Neuronal stem cell (in vitro differentiated cells): Measurements from ENCODE around the gene MS4A12.
"Not testable (repeated sequence)": the region's sequence is repeated elsewhere in the genome, so short reads cannot be mapped to it uniquely, and the experiment has no call there.

Experiments used
- DNase-seq: peaks from one replicate; pipeline ENCODE4 v3.0.0-alpha.2; 2013; ENCODE audit warnings: low spot score
- H2AFZ ChIP-seq: one replicate; pipeline ENCODE4 v1.6.1; 2013; ENCODE audit warnings: mild to moderate bottlenecking, low read length, inconsistent platforms
- H2AK5ac ChIP-seq: 2 replicates; pipeline ENCODE4 v1.6.1; 2013; ENCODE audit warnings: low read depth, mild to moderate bottlenecking, inconsistent platforms, low read length, moderate library complexity, mixed read lengths
- H2BK120ac ChIP-seq: 2 replicates; pipeline ENCODE4 v1.6.1; 2013; ENCODE audit warnings: low read depth, mild to moderate bottlenecking, inconsistent platforms, low read length, moderate library complexity, mixed read lengths
- H2BK12ac ChIP-seq: one replicate; pipeline ENCODE4 v1.6.1; 2013; ENCODE audit warnings: low read length, inconsistent platforms
- H2BK15ac ChIP-seq: 2 replicates; pipeline ENCODE4 v1.6.1; 2013; ENCODE audit warnings: mild to moderate bottlenecking, low read length, inconsistent platforms, mixed read lengths
- H2BK5ac ChIP-seq: one replicate; pipeline ENCODE4 v1.6.1; 2013; ENCODE audit warnings: inconsistent platforms, mild to moderate bottlenecking, low read length, moderate library complexity
- H3K14ac ChIP-seq: one replicate; pipeline ENCODE4 v1.6.1; 2013; ENCODE audit warnings: low read length, inconsistent platforms
- H3K18ac ChIP-seq: 2 replicates; pipeline ENCODE4 v1.6.1; 2013; ENCODE audit warnings: low read length, inconsistent platforms
- H3K23ac ChIP-seq: 2 replicates; pipeline ENCODE4 v1.6.1; 2013; ENCODE audit warnings: low read depth, mild to moderate bottlenecking, mixed read lengths, low read length, inconsistent platforms; ENCODE audit not compliant: poor library complexity
- H3K27ac ChIP-seq: replicated peaks from 3 replicates; pipeline ENCODE4 v1.5.1; 2013; ENCODE audit warnings: low read length, inconsistent platforms
- H3K27me3 ChIP-seq, 3 experiments: 2 replicates each; pipeline ENCODE4 v1.6.1; 2013; ENCODE audit warnings: low read length in 3 of 3, mild to moderate bottlenecking in 2 of 3, inconsistent platforms in 1 of 3, low read depth in 1 of 3, mixed read lengths in 1 of 3, moderate library complexity in 1 of 3; ENCODE audit not compliant: control insufficient read depth in 3 of 3, insufficient read depth in 3 of 3
- H3K36me3 ChIP-seq, 2 donors: replicated peaks in 1 of 2; 2 replicates each; pipeline ENCODE4 v1.6.1; 2013; ENCODE audit warnings: low read length in 2 of 2; ENCODE audit not compliant: control insufficient read depth in 2 of 2, insufficient read depth in 2 of 2
- H3K4ac ChIP-seq: 2 replicates; pipeline ENCODE4 v1.6.1; 2013; ENCODE audit warnings: inconsistent platforms, mild to moderate bottlenecking, low read length, moderate library complexity
- H3K4me1 ChIP-seq, 2 donors: 1 replicate in 1 of 2; 2 replicates in 1 of 2; pipeline ENCODE4 v1.6.1; 2013; ENCODE audit warnings: low read length in 2 of 2, low read depth in 1 of 2; ENCODE audit not compliant: control insufficient read depth in 2 of 2, insufficient read depth in 1 of 2
- H3K4me2 ChIP-seq: one replicate; pipeline ENCODE4 v1.6.1; 2013; ENCODE audit warnings: mild to moderate bottlenecking, low read length, inconsistent platforms; ENCODE audit not compliant: insufficient read depth, poor library complexity, severe bottlenecking
- H3K4me3 ChIP-seq, 2 donors: 2 replicates each; pipeline ENCODE4 v1.5.1; 2013; ENCODE audit warnings: low read length in 2 of 2, mild to moderate bottlenecking in 2 of 2, inconsistent platforms in 1 of 2, moderate library complexity in 1 of 2
- H3K79me1 ChIP-seq: one replicate; pipeline ENCODE4 v1.6.1; 2013; ENCODE audit warnings: low read depth, mild to moderate bottlenecking, inconsistent platforms, low read length, moderate library complexity
- H3K9ac ChIP-seq: one replicate; pipeline ENCODE4 v1.6.1; 2013; ENCODE audit warnings: mild to moderate bottlenecking, low read depth, low read length, inconsistent platforms; ENCODE audit not compliant: poor library complexity
- H3K9me3 ChIP-seq, 2 donors: replicated peaks in 1 of 2; 2 replicates each; pipeline versions ENCODE3 to v1.6.1; 2013; ENCODE audit warnings: low read length in 2 of 2, mild to moderate bottlenecking in 2 of 2, inconsistent platforms in 1 of 2, low read depth in 1 of 2, mixed read lengths in 1 of 2, moderate library complexity in 1 of 2; ENCODE audit not compliant: control insufficient read depth in 2 of 2, insufficient read depth in 1 of 2
- H4K8ac ChIP-seq: one replicate; pipeline ENCODE4 v1.6.1; 2013; ENCODE audit warnings: low read depth, mild to moderate bottlenecking, inconsistent platforms, low read length, moderate library complexity
- H4K91ac ChIP-seq: one replicate; pipeline ENCODE4 v1.6.1; 2013; ENCODE audit warnings: low read length, low read depth, mild to moderate bottlenecking, inconsistent platforms; ENCODE audit not compliant: poor library complexity
- WGBS, 2 donors: extraction: QIAGEN DNeasy Blood & Tissue Kit; methylation state at CpG; one replicate each; pipeline ENCODE4 v1.1.7; 2013; ENCODE audit warnings: missing lambda C conversion rate in 2 of 2, mixed read lengths in 1 of 2; ENCODE audit not compliant: insufficient read length in 2 of 2, insufficient replicate concordance in 1 of 2; ENCODE audit errors: extremely low coverage in 2 of 2; 5-methylcytosine and 5-hydroxymethylcytosine counted together

MS4A12 gene

DNA sequence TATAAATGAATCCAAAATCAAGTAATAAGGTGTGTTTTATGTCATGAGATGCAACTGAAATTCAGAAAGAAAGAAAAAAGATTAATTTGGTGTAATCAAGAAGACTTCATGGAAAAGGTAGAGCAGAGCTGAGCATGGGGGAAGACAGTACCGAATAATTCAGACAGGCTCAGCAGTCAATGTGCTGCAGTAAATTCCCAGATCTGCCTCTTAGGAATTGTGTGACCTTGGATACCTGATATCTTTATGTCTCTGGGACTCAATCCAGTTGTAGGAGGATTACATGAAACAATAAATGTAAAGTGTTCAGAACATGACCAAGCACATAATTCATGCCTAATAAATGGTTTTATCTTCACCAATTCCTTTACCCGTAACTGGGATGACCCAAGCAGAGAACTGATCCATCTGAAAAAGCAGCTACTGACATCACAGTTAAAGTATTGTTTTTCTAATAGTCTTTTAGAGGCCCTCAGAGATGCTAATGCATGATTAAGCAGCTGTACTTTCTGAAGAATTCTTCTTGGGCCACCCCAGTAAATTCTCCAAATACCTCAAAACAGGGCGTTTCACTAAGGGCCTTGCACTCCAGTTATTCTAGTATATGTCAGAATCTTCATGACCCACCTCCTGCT lies 7.8 kb downstream of the MS4A12 start:
- no peak overlapping the region for H3K18ac ChIP-seq
- H4K8ac ChIP-seq = no peak overlapping the region
- no peak overlapping the region for H3K9ac ChIP-seq
- no peak overlapping the region for H3K27ac ChIP-seq
- WGBS, 2 donors = no CpG with 5 or more reads among the region's 3 CpGs
- no peak overlapping the region for H3K4me3 ChIP-seq
- H3K4ac ChIP-seq = no peak overlapping the region
- no peak overlapping the region for H3K23ac ChIP-seq
- H3K9me3 ChIP-seq = no peaks in the 10 kb centered on the region
- no peaks in the 10 kb centered on the region for H3K4me1 ChIP-seq
- no peak overlapping the region for H2BK12ac ChIP-seq
- H3K36me3 ChIP-seq = no peaks in the 10 kb centered on the region
- H2BK5ac ChIP-seq = no peak overlapping the region
- no peaks in the 10 kb centered on the region for H3K27me3 ChIP-seq
- H4K91ac ChIP-seq = no peak overlapping the region
- no peak overlapping the region for H3K4me2 ChIP-seq
- H3K14ac ChIP-seq = no peak overlapping the region
- H3K79me1 ChIP-seq = no peaks in the 10 kb centered on the region
- no peak overlapping the region for H2BK120ac ChIP-seq
- no peak overlapping the region for H2BK15ac ChIP-seq
- no peak for DNase-seq
- H2AFZ ChIP-seq = no peak overlapping the region
- H2AK5ac ChIP-seq = no peak overlapping the region

DNA sequence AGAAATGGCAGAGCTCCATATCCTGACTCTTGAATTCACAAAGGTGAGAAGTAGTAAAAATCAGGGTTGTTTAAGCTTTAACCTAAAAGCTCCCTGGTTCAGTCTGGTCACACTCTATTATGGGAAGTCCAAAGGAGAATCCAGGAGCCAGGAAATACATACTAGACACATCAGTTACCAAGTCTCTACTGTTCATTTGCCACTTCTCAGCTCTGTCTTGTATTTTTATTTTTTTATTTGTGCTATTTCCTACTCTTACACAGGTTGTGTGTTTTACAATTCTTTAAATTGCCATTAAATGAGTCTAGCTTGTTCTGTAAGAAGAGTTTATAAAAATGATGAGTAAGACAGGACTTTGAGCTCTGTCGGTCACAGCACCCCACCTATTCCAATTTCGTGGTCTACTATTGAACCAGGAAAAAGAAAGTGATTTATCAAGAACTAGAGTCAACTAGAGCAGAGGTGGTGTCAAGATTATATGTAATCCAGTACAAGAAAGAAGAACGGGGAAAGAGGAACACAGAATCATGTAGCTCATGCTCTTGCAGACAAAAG lies 9.7 kb downstream of the MS4A12 start:
- Histone ChIP-seq H3K4me3 (no peak overlapping the region), H3K9ac (no peak overlapping the region), H3K14ac (no peak overlapping the region), H2BK12ac (no peak overlapping the region), H3K27ac (no peak overlapping the region), H3K79me1 (no peaks in the 10 kb centered on the region), H3K4me1 (no peaks in the 10 kb centered on the region), H4K8ac (no peak overlapping the region), H3K9me3 (no peaks in the 10 kb centered on the region), H3K4ac (no peak overlapping the region), H2BK120ac (no peak overlapping the region), H3K18ac (no peak overlapping the region), H4K91ac (no peak overlapping the region), H2AFZ (no peak overlapping the region), H2BK15ac (no peak overlapping the region), H3K27me3 (no peaks in the 10 kb centered on the region), H2BK5ac (no peak overlapping the region), H2AK5ac (no peak overlapping the region), H3K4me2 (no peak overlapping the region), H3K36me3 (no peaks in the 10 kb centered on the region), H3K23ac (no peak overlapping the region)
- WGBS, 2 donors = no CpG with 5 or more reads among the region's 3 CpGs
- no peak for DNase-seq

DNA sequence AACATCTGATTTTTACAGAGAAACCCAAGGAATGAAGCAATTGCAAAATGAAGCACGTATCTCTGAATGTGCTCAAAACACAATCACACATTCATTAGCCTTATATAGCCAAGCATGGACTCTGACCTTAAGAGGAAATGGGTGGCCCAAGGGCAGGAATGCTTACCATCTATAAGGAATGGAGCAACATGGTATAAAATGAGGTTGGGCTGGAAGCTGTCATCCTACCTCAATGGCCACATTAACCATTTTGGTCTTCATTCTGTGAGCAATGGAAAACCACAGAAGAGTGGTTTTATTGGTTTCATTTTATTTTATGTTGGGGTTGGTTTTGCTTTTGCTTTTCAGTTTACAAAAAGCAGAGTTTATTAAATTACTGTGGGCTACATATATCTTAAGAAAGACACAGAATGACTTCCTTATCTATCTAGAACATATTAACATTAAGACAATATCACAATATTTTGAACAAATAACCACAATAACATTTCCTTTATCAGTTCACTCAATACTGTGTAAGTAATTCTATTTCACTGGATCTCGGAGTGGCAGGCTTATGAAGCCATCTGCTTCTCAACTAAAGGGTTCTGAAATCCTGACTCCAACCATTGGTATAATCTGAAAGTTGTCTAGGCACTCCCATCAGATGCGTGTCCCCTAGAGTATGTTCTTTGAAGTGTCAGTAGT lies 11.8 kb downstream of the MS4A12 start:
- H3K4me2 ChIP-seq = no peak overlapping the region
- H4K8ac ChIP-seq = no peak overlapping the region
- H4K91ac ChIP-seq = no peak overlapping the region
- no peak overlapping the region for H3K27ac ChIP-seq
- no peaks in the 10 kb centered on the region for H3K27me3 ChIP-seq
- no peak overlapping the region for H2AK5ac ChIP-seq
- no peak overlapping the region for H2BK120ac ChIP-seq
- no peak overlapping the region for H3K14ac ChIP-seq
- H2BK5ac ChIP-seq = no peak overlapping the region
- no peak overlapping the region for H3K4me3 ChIP-seq
- no peak overlapping the region for H3K23ac ChIP-seq
- H2BK15ac ChIP-seq = no peak overlapping the region
- H3K9ac ChIP-seq = no peak overlapping the region
- no peaks in the 10 kb centered on the region for H3K36me3 ChIP-seq
- H3K4me1 ChIP-seq = no peaks in the 10 kb centered on the region
- H3K18ac ChIP-seq = no peak overlapping the region
- no CpG with 5 or more reads among the region's 3 CpGs for whole genome bisulfite sequencing, 2 donors
- H2BK12ac ChIP-seq = no peak overlapping the region
- no peak overlapping the region for H3K4ac ChIP-seq
- H3K79me1 ChIP-seq = no peaks in the 10 kb centered on the region
- no peak overlapping the region for H2AFZ ChIP-seq
- H3K9me3 ChIP-seq = no peaks in the 10 kb centered on the region
- no peak for DNase-seq

DNA sequence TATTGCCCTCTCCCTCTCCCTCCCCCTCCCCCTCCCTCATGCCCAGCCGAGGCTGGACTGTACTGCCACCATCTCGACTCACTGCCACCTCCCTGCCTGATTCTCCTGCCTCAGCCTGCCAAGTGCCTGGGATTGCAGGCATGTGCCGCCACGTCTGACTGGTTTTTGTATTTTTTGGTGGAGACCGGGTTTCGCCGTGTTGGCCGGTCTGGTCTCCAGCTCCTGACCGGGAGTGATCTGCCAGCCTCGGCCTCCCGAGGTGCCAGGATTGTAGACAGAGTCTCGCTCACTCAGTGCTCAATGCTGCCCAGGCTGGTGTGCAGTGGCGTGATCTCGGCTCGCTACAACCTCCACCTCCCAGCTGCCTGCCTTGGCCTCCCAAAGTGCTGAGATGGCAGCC lies 17.0 kb downstream of the MS4A12 start:
- not testable (repeated sequence) for H3K4me3 ChIP-seq, H3K4ac ChIP-seq, H3K4me2 ChIP-seq, H3K36me3 ChIP-seq, H3K9ac ChIP-seq, H2BK15ac ChIP-seq, H3K23ac ChIP-seq, H2BK5ac ChIP-seq, H2AFZ ChIP-seq, H3K9me3 ChIP-seq, H3K18ac ChIP-seq, H2AK5ac ChIP-seq, H2BK12ac ChIP-seq, H2BK120ac ChIP-seq, H3K27me3 ChIP-seq, H4K8ac ChIP-seq, H4K91ac ChIP-seq, H3K4me1 ChIP-seq, H3K79me1 ChIP-seq, H3K14ac ChIP-seq, H3K27ac ChIP-seq, DNase-seq
- no CpG with 5 or more reads among the region's 15 CpGs for WGBS, 2 donors
